NCI-H524 treated with DMSO at 0.1 percent for 48 hours (cell line): ENCODE data around the gene RLF.
A peak's percentile ranks its signal among the peaks of the same experiment; 100 is the strongest.
"Not testable (repeated sequence)": the region's sequence is repeated elsewhere in the genome, so short reads cannot be mapped to it uniquely, and the experiment has no call there.

ENCODE experiments used
- DNase-seq: peaks from one replicate; lab custom pipeline; 2025; lab: John Stamatoyannopoulos, UW

The RLF gene

DNA sequence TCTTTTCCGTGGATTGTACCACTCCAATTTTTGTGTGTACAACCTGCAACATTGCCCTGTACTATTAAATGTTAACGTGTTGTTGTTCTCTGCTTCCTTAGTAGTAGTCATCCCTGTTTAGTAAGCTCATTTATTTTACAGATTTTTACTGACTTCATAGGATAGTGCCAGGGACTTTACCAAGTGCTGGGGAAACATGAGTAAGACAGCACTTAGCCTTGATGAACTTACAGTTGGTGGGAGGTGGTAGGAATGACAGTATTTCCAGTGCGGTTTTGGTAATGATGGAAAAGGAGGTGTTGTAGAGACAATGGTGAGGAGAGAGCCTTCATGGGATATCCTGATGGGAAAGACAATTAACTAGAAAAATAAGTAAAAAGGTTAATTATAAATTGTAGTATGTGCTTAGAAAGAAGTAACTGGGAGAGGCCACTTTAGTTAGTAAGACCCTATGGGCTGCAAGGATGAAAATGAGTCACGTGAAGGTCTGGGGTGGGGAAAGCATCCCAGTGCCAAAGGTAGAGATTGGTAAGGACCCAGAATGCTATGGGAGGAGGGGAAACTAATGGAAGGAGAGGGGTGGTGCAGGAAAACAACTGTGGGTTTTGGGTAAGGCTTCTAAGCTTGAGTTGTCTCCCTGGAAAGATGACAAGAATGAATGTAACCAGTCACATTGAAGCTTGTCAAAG lies 1.7 kb downstream of the RLF start:
- no peak for DNase-seq

DNA sequence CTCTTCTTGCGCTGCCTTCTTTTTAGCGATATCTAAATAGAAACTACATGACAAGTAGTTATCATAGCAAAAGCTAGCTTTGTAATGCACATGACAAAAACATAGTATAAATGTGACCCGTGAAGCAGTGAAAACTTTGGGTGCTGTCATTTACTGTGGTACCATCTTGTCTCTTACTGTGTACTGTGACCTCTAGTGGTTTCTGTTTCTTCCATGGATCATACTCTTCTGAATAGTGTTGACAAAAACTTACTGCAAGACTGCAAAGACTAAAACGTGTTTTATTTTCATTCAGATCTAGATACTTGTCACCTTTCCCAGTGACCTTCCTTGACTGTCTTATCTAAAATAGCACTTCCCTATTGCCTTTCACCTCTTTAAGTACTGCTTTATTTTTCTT lies 6.1 kb downstream of the RLF start:
- DNase-seq: no peak

DNA sequence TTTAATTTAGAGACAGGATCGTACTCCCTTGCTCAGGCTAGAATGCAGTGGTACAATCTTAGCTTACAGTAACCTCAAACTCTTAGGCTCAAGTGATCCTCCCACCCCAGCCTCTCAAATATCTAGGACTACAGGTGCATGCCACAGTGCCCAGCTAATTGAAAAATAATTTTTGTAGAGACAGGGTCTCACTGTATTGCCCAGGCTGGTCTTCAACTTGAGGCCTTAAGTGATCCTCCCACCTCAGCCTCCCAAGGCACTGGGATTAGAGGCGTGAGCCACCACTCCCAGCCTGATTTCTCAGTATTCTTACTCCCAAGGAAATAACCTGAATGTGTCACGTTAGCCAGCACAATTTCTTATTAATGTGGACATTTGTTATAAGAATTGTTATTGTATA lies 9.8 kb downstream of the RLF start:
- no peak for DNase-seq

DNA sequence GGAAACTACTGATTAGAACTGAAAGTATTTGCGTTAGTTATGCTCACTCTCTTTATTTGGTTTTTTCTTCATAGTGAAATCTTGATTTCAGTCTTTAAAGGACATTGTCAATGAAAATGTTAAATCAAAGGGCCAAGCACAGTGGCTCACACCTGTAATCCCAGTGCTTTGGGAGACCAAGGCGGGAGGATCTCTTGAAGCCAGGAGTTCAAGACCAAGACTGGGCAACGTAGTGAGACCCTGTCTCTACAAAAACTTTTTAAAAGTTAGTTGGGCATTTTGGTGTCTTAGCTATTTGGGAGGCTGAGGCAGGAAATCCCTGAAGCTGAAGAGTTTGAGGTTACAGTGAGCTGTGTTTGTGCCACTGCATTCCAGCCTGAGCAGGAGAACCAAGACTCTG lies 13.6 kb downstream of the RLF start:
- DNase-seq: no peak

DNA sequence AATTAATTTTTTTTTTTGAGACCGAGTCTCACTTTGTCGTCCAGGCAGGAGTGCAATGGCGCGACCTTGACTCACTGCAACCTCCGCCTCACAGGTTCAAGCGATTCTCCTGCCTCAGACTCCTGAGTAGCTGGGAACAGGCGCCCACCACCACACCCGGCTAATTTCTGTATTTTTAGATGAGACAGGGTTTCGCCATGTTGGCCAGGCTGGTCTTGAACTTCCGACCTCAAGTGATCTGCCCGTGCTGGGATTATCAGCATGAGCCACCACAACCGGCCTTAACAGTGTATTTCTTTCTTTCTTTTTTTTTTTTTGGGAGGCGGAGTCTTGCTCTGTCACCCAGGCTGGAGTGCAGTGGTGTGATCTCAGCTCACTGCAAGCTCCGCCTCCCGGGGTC lies 15.8 kb downstream of the RLF start:
- not testable (repeated sequence) for DNase-seq

DNA sequence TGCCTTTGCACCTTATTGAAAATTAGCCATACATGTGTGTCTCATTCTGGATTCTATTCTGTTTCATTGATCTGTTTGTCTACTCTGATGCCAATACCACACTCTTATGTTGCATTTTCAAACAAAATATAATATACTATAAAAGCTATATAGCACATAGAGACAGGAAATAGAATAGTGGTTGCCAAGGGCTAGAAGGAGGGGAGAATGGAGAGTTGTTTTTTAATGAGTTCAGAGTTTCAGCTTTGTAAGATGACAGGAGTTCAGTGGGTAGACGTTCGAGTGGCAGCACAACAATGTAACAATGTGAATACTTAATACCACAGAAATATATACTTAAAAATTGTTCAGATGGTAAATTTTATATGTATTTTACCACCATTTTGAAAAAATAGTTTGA lies 17.0 kb downstream of the RLF start:
- no peak for DNase-seq

DNA sequence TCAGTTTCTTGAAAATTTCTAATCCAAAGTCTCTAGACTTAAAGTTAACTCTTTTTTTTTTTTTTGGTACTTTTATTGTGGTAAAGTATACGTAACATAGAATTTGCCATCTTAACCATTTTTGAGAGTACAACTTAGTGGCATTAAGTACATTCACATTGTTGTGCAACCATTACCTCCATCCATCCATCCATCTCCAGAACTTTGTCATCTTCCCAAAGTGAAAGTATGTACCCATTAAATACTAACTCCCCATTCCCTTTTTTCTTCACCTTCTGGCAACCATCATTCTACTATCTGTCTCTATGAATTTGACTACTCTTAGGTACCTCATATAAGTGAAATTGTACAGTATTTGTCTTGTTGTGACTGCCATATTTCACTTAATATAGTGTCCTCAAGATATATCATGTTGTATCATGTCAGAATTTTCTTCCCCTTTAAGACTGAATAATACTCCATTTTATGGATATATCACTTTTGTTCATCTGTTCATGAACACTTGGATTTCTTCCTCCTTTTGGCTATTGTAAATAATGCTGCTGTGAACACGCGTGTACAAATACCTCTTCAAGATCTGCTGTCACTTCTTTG lies 18.4 kb downstream of the RLF start:
- no peak for DNase-seq

DNA sequence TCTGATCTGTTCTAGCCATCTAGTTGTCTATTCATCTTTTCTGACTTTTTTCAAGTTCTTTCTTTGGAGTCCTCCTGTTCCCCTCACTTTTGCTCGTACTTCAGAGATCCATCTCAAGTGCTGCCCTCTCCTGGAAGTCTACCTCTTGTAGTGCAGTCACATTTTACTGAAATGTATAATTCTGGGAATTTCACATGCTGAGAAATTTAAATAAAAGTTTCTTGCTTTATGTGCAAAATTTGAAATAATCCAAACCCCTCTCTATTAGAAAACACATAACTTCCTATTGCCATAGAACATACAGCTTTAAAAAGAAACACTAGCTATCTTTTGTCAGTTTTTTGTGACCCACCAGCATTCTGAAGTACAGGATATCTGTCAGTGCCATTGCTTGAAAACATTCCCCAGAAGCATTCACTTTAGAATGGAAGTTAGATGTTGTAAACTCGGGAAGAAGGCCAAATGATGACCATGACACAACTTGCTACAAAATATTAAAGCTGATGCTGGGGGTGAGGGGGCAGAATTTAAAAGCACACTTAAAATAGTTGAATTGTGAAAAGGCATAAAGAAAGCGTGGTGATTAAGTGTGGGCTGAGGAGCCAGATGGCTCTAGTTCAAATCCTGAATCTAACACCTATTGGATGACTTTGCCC lies 22.0 kb downstream of the RLF start:
- peak; percentile 49 for DNase-seq

DNA sequence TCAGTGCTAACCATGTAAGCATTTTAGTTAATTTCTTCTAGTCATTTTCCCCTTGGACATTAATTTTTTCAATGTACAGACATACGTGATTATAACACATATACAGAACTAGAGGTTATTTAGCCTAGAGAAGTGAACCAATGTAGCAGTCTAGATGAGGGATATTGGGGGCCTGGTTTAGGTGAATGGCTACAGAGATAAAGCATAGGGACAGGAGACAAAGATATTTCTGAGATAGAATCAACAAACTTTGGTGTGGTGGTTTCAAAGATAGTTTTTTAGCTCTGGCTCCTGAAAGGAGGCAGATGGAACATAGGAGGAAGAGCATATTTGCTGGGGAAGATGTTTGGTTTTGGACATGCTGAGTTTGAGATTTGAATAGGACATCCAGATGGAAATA lies 23.0 kb downstream of the RLF start:
- DNase-seq: no peak

DNA sequence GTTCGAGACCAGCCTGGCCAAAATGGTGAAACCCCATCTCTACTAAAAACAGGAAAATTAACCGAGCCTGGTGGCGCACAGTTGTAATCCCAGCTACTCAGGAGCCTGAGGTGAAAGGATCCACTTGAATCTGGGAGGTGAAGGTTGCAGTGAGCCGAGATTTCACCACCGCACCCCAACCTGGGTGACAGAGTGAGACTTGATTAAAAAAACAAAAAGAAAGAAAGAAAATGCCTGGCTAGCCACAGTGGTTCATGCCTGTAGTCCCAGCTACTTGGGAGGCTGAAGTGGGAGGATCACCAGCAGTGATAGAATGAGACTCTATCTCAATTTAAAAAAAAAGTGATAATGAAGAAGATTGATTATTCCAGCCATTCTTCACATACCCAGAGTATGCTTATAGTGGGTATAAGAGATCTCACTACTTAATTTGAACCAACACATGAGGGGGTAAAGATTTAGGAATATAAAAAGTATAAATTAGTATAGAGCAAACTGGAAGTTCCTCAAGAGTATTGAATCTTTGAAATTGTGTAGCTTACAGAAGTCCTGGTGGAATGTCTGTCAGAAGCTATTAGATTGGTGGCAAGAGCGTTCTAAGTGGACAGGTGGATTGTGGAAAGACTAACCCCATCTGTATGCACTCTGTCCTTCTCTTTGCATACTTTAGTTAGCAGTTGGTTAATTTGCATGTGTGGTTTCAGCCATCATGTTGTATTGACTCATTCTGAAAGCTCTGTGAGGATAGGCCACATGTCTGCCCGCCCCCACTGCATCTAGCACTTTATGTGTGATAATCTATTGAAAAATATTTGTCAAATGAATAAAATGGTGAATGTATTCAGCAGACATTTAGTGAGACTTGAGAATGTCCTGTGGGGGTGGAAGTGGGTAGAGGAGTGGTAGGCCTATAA lies 25.0 kb downstream of the RLF start:
- DNase-seq: no peak

DNA sequence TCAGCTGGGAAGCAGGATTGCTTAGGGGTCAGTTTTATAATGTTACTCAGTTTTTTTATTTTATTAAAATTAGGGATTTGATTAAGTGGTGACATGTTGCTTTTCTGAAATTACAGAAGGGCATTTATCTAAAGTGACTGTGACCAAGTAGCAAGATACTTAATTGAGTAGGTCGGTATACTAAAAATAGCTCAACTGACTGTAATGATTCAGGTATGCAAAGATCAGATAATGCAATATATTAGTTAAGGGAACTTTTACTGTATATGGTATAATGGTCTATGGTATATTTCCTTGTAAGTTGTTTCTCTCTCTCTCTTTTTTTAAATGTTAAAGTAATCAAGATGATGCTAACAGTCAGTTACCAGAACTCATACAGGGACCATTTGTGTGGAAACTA lies 26.2 kb downstream of the RLF start:
- DNase-seq: no peak

DNA sequence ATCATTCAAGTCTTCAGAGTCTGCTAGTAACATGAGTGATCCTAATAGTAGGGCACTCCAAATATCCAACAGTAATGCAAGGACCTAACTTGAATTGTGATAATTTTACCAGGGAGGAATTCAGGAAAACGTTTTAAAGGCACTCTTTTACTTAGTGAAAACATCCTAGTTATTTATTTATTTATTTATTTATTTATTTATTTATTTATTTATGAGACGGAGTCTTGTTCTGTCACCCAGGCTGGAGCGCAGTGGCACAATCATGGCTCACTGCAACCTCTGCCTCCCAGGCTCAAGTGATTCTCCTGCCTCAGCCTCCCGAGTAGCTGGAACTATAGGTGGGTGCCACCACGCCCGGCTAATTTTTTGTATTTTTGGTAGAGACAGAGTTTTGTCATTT lies 33.5 kb downstream of the RLF start:
- not testable (repeated sequence) for DNase-seq

DNA sequence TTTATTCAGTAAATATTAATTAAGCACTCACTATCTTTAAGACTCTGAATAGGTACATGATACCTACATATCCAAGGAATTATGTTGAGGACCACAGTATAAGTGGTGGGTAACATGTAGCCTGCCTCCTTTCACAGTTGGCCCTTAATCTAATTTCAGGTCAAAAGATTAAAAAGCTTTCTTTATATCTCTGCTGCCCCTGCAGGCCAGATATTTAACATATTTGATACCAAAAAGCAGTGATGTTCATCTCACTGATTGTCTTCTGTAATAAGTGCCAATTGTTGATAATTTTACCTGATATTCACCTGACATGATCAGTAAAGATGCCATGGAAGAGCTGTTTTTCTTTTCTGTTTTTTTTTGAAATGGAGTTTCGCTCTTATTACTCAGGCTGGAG lies 36.5 kb downstream of the RLF start:
- no peak for DNase-seq

DNA sequence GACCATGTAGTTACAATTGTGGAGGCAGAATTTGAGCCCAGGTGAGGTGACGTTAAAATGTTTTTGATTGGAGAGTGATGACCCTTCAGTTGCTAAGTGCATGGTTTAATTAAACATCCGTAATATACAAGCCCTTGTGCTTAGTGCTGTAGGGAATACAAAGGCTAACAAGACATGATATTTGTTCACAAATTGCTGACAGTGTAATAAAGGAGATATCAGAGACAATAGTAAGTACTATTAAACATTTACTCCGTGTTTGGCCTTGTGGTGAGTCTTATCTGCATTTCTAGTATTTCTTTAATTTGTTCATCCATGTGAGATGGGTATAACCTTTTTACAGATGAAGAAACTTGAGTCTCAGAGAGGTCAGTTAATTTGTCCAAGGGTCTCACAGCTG lies 37.9 kb downstream of the RLF start:
- no peak for DNase-seq

DNA sequence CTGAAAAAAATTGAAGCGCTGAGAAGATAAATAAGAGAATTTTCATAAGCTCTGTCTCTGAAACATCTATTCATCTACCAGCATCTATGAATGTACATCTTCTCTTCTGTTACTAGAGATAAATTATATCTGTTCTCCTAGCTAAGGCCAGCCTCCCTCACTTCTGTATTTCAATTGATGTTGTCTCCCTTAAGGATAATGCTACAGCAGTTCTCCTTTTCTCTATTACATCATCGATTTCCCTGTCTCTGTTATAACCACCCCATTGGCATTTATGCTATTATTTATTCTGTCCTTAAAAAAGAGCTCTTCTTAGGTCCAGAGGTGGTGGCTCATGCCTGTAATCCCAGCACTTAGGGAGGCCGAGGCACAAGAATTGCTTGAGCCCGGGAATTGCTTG lies 43.7 kb downstream of the RLF start:
- DNase-seq: no peak

DNA sequence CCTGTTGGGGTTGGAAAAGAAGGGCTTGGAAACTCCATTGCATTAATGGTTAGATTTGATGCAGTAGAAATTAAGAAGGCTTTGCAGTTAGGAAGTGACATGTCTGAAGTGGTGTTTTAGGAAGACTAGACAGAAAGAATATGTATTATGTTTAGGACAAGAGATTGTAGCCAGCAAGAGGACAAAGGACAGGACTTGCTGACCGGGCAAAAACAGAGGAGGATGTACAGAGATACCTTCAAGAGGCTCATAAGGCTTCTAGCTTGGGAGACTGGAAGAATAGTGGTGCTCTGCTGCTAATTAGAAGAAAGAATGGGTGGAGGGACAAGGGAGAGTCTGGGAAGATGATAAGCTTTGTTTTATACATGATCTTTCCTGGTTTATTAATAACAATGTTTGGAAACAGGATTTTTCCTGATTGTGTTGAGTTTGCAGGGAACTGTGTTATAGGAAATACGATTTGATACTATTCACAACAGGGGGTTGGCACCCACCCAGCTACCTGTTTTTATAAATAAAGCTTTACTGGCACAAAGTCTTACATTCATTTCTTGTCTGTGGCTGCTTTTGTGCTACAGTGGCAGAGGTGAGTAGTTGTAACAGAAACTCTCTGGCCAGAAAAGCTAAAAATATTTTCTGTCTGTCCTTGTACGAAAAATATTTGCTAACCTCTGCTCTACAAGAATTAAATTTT lies 49.5 kb downstream of the RLF start:
- no peak for DNase-seq

DNA sequence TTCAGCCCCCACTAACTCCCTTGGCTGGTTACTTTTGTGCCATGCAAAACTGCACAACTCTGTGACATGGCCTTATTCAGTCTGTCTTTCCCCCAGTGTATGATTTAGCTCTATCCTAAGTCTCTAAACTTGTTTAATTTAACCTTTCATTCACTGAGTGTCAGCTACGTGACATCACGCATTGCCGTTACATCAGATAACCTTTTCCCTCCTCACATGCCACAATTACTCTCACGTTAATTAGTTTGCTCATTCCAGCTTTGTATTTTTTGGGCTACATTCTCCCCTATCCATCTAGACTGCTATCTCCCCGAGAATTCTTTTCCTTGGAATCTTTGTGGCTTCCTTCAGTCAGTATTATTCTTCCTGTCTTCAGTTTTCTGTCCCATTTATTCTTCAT lies 57.1 kb downstream of the RLF start:
- no peak for DNase-seq

DNA sequence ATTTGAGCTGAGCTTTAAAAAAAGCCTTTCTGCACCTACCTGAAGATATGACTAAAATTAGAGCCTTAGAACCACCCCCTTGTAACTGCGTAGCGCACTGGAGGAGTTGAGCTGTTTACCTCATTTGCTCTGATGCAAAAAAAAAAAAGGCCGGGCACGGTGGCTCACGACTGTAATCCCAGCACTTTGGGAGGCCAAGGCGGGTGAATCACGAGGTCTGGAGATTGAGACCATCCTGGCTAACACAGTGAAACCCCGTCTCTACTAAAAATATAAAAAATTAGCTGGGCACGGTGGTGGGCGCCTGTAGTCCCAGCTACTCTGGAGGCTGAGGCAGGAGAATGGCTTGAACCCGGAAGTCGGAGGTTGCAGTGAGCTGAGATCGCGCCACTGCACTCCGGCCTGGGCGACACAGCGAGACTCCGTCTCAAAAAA lies 60.3 kb downstream of the RLF start:
- DNase-seq: not testable (repeated sequence)

DNA sequence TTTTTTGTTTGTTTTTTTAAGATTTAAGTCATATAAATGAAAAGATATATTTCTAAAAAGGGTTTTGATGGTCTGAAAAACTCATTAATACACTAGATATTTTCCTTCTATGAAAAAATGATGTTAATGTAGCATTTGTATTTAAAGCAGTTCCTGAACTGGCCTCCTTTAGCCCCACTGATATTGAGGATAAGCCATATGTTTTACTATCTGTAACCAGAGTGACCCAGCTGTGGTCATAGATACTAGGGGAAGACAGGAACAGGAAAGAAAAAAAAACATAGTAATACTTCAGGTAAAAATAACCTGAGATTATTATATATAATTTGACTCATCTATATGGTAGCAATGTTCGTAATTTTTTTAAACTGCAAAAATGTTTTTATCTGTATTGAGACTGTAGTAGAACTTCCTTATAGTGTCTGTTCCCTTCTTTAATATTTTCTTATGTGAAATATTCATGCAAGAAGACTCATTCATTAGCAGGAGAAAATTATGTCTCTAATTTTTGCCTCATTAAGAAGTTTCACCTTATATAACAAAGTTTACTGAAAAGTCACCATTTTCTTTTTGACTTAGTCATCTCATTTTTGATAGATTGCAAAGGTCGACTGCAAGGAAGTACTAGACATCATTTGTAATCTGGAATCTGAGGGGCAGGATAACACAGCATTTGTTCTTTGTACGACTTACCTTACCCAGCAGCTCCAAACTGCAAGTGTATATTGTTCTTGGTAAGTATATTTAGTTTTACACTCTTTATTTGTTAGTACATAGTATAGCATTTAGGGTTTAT lies 61.0 kb downstream of the RLF start:
- no peak for DNase-seq

DNA sequence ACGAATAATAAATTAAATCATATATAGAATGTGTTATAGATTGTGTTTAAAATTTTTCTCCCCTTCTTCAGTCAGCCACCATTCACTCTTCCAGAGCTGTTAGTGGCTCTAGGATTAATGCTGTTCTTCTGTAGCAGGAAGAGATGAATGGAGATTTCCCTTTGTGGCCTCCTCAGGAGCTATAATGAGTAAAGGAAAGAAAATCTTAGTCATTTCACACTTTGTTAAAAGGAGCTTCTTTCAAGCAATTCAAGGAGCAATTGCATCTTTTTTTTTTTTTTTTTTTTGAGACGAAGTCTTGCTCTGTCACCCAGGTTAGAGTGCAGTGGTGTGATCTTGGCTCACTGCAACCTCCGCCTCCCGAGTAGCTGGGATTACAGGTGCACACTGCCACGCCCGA lies 62.9 kb downstream of the RLF start:
- DNase-seq: no peak

DNA sequence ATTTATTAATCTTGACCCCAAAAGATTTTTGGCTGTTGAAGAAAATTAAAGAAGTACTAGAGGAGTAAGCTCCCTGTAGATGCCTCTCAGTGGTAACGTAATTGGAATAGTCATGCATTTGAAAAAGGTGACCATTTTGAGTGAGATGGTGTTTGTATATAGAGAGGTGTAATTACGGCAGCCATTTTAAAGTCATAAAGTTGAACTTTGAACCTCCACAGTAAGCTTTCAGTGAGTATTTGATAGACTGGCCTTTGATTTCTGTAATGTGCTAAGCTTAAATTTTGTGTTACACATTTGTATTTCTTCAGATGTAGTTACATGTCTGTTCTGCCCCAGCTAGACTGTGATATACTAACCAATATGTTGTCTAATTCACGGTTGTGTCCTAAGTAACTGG lies 65.0 kb downstream of the RLF start:
- DNase-seq: no peak
